HepG2 (cell line): ENCODE measurements around the gene C9orf78. TPM values are rescaled to one million over a fixed set of nuclear protein-coding genes. Genes with fewer than 3 reads are reported as not detected.

ENCODE experiments used
- ATAC-seq: fragments of 200-7000 bp; cut with Tn5 transposase; 3 replicates; pipeline ENCODE4 v1.9.1; 2020; ENCODE audit warnings: mild to moderate bottlenecking, moderate library complexity
- BruUV-seq: library from RNA; stranded (reverse); fragments of 400-500 nt; replicated peaks from 2 replicates; lab custom pipeline; 2021; lab: Mats Ljungman, UMichigan
- CTCF ChIA-PET: fragments of 300-600 bp; formaldehyde crosslinking; extraction: SDS; loops from one replicate; lab custom pipeline; 2021; ENCODE audit warnings: low total read pairs, inconsistent platforms, low intra/inter-chr PET ratio; lab: Yijun Ruan, JAX
- POLR2A ChIA-PET: fragments of 350-600 bp; sonication (Branson Sonifier 250); formaldehyde crosslinking; loops from one replicate; lab custom pipeline; 2020; ENCODE audit warnings: antibody characterized with exemption, inconsistent platforms; lab: Yijun Ruan, JAX
- DNase-seq: peaks from one replicate; pipeline ENCODE4 v3.0.0-alpha.2; 2015; ENCODE audit warnings: low spot score
- FAIRE-seq: peaks from 3 replicates; lab custom pipeline; 2011; peaks lifted over from hg19 to GRCh38; lab: Jason Lieb, UNC
- H2AFZ ChIP-seq: one replicate; pipeline ENCODE4 v1.6.1; 2011; ENCODE audit warnings: low read length, inconsistent platforms
- H3K27ac ChIP-seq: fragments of 300-600 bp; 3 replicates; pipeline ENCODE4 v1.8.0; 2011; ENCODE audit warnings: mixed run types, mild to moderate bottlenecking, mixed read lengths, low read length, inconsistent platforms; ENCODE audit not compliant: insufficient read depth; ENCODE audit errors: extremely low read length
- H3K27me3 ChIP-seq, 2 experiments: fragments of 200-600 bp in 1 of 2; 2 replicates in 1 of 2; 3 replicates in 1 of 2; pipeline versions ENCODE4 v1.6.0 to v1.8.0; 2011; ENCODE audit warnings: low read length in 2 of 2, mild to moderate bottlenecking in 2 of 2, moderate library complexity in 2 of 2, inconsistent platforms in 1 of 2; ENCODE audit not compliant: insufficient read depth in 2 of 2, control insufficient read depth in 1 of 2
- H3K36me3 ChIP-seq, 2 experiments: fragments of 200-600 bp in 1 of 2; replicated peaks in 1 of 2; 2 replicates in 1 of 2; 3 replicates in 1 of 2; pipeline versions ENCODE4 v1.5.1 to v1.8.0; 2011; ENCODE audit warnings: low read length in 2 of 2, inconsistent platforms in 1 of 2; ENCODE audit not compliant: insufficient read depth in 2 of 2, control insufficient read depth in 1 of 2
- H3K4me1 ChIP-seq: 2 replicates; pipeline ENCODE4 v1.5.1; 2012; ENCODE audit warnings: low read length, inconsistent platforms; ENCODE audit not compliant: insufficient read depth
- H3K4me2 ChIP-seq: 2 replicates; pipeline ENCODE4 v1.6.0; 2011; ENCODE audit warnings: low read depth, low read length, inconsistent platforms
- H3K4me3 ChIP-seq, 3 experiments: fragments of 200-600 bp in 1 of 3; sonication (generic), shearing (Covaris generic) in 1 of 3; replicated peaks in 1 of 3; 2 replicates each; pipeline ENCODE4 v1.5.1; 2011 to 2016; ENCODE audit warnings: low read length in 3 of 3, inconsistent platforms in 2 of 3, low read depth in 2 of 3, mild to moderate bottlenecking in 2 of 3, control low read depth in 1 of 3, mixed read lengths in 1 of 3; ENCODE audit not compliant: insufficient read depth in 1 of 3
- H3K79me2 ChIP-seq: one replicate; pipeline ENCODE4 v1.6.1; 2011; ENCODE audit warnings: low read length, inconsistent platforms; ENCODE audit not compliant: insufficient read depth
- H3K9ac ChIP-seq: 2 replicates; pipeline ENCODE4 v1.6.0; 2011; ENCODE audit warnings: mild to moderate bottlenecking, low read depth, low read length, inconsistent platforms; ENCODE audit not compliant: insufficient read depth
- H3K9me3 ChIP-seq: 2 replicates; pipeline ENCODE4 v1.5.1; 2012; ENCODE audit warnings: mild to moderate bottlenecking, low read length
- H4K20me1 ChIP-seq: 2 replicates; pipeline ENCODE4 v1.6.0; 2011; ENCODE audit warnings: inconsistent platforms, mild to moderate bottlenecking, low read length, moderate library complexity; ENCODE audit not compliant: insufficient read depth
- ASH2L ChIP-seq: fragments of 300-600, 200-600 bp; sonication (generic); IDR thresholded peaks from 2 replicates; pipeline ENCODE4 v1.7.0; 2017; ENCODE audit warnings: low read depth, mild to moderate bottlenecking, moderate library complexity, mixed read lengths, low read length; ENCODE audit not compliant: insufficient read length
- FLYWCH1 ChIP-seq: sonication (generic); formaldehyde crosslinking; IDR thresholded peaks from 2 replicates; pipeline ENCODE4 v1.8.1; 2023; ENCODE audit warnings: mild to moderate bottlenecking, missing genetic modification reagents
- HMGXB4 ChIP-seq, 2 experiments: sonication (generic) in 1 of 2; formaldehyde crosslinking in 1 of 2; IDR thresholded peaks; 2 replicates each; pipeline versions ENCODE4 v1.4.0 to v1.6.1; 2018 to 2020; ENCODE audit warnings: missing genetic modification reagents in 2 of 2, borderline replicate concordance in 1 of 2, low read depth in 1 of 2, mild to moderate bottlenecking in 1 of 2, missing biosample characterization in 1 of 2
- IRF1 ChIP-seq: sonication (generic); formaldehyde crosslinking; IDR thresholded peaks from 2 replicates; pipeline ENCODE4 v1.4.0; 2020; ENCODE audit warnings: low read depth, mild to moderate bottlenecking, missing genetic modification reagents
- KDM5B ChIP-seq: sonication (generic); formaldehyde crosslinking; IDR thresholded peaks from 2 replicates; pipeline ENCODE4 v1.4.0; 2020; ENCODE audit warnings: missing genetic modification reagents, mild to moderate bottlenecking, borderline replicate concordance
- PLSCR1 ChIP-seq: sonication (generic); formaldehyde crosslinking; IDR thresholded peaks from 2 replicates; pipeline ENCODE4 v1.5.0; 2020; ENCODE audit warnings: missing genetic modification reagents, mild to moderate bottlenecking, borderline replicate concordance
- SMAD1 ChIP-seq: sonication (generic); formaldehyde crosslinking; IDR thresholded peaks from 2 replicates; pipeline ENCODE4 v1.4.0; 2020; ENCODE audit warnings: missing genetic modification reagents, low read depth, mild to moderate bottlenecking, borderline replicate concordance
- ZNF616 ChIP-seq: sonication (generic); formaldehyde crosslinking; IDR thresholded peaks from 2 replicates; pipeline ENCODE4 v1.5.0; 2020; ENCODE audit warnings: low read depth, mild to moderate bottlenecking, missing genetic modification reagents
- ZNF639 ChIP-seq: conservative IDR thresholded peaks from 2 replicates; pipeline ENCODE4 v1.6.1; 2018; ENCODE audit warnings: missing genetic modification reagents
- ZNF766 ChIP-seq: sonication (generic); formaldehyde crosslinking; IDR thresholded peaks from 2 replicates; pipeline ENCODE4 v1.5.0; 2020; ENCODE audit warnings: missing genetic modification reagents, borderline replicate concordance
- WGBS: methylation state at CpG from one replicate; pipeline ENCODE4 v1.1.6; 2017; ENCODE audit warnings: low lambda C conversion rate; 5-methylcytosine and 5-hydroxymethylcytosine counted together
- in situ Hi-C: cut with HindIII; loops from 2 replicates; pipeline ENCODE4 v1.10.0; 2017; ENCODE audit warnings: low pct_unique_long_range_greater_than_20kb; ENCODE audit not compliant: extremely low pct_ligation_motif_present
- intact Hi-C: fragments of 100-400 bp; cut with micrococcal nuclease; formaldehyde crosslinking; loops from one replicate; pipeline ENCODE4 v1.10.0; 2022; ENCODE audit not compliant: unreplicated experiment
- polyA plus RNA-seq, 8 experiments: library from polyadenylated mRNA; depleted of rRNA in 3 of 8; stranded (reverse) in 7 of 8; unstranded in 1 of 8; fragments of >200 nt; fragmentation: Illumina TruSeq in 4 of 8; extraction: Trizol in 4 of 8; gene quantifications; 2 replicates each; pipeline versions ENCODE4 v1.2.1 to v1.2.3, GENCODE V29; 2011 to 2016; ENCODE audit warnings: low read depth in 4 of 8, missing spikeins in 1 of 8, mixed read lengths in 1 of 8; ENCODE audit not compliant: insufficient read depth in 1 of 8
- total RNA-seq, 5 experiments: library from RNA; depleted of rRNA; stranded (reverse); fragments of >200 nt; fragmentation: Illumina TruSeq; extraction: Trizol; gene quantifications; 2 replicates each; pipeline ENCODE4 v1.2.3, GENCODE V29; 2016; ENCODE audit warnings: low read depth in 1 of 5

Gene C9orf78
- total and polyA plus RNA-seq, 2 of the 13 experiments (the other 11 are each of a cell fraction or from before 2014, with no cell fraction given): 18.4 to 35.5 TPM

- CTCF ChIA-PET: no interaction called here
- Histone ChIP-seq H3K27me3 (no peaks in the 10 kb centered on the region), H3K9ac (no peak overlapping the region), H3K27ac (no peak overlapping the region), H3K36me3 (no peaks in the 10 kb centered on the region), H3K9me3 (no peaks in the 10 kb centered on the region), H4K20me1 (no peaks in the 10 kb centered on the region), H3K4me3 (no peak overlapping the region), H3K79me2 (no peaks in the 10 kb centered on the region), H3K4me2 (no peak overlapping the region), H2AFZ (no peak overlapping the region), H3K4me1 (peaks cover 10% of the 10 kb centered on the region)
- 76% methylated on average over 8 of the region's 8 CpGs for WGBS
- DNase-seq (no peak), FAIRE-seq (no peak), ATAC-seq (no peak)
- in situ Hi-C loops (no loop called here), intact Hi-C loops (no loop called here)
- TF ChIP-seq PLSCR1 (CRISPR knock-in tag) (no peak), FLYWCH1 (CRISPR knock-in tag) (no peak)
- POLR2A ChIA-PET: no interaction called here
- BruUV-seq: no TSS peak
These were observed 5.0 kb upstream of the C9orf78 start for GRCh38 chr9:129840034-129840433.

- H4K20me1 ChIP-seq: no peaks in the 10 kb centered on the region
- 74% methylated on average over 10 of the region's 10 CpGs for WGBS
- no peak for FAIRE-seq
- no peaks in the 10 kb centered on the region for H3K36me3 ChIP-seq
- no peak overlapping the region for H3K4me3 ChIP-seq
- no peaks in the 10 kb centered on the region for H3K79me2 ChIP-seq
- intact Hi-C loops (no loop called here), in situ Hi-C loops (no loop called here)
- no peak overlapping the region for H3K9ac ChIP-seq
- BruUV-seq: no TSS peak
- H3K4me1 ChIP-seq: peaks cover 10% of the 10 kb centered on the region
- POLR2A ChIA-PET: no interaction called here
- no peak overlapping the region for H2AFZ ChIP-seq
- no peak overlapping the region for H3K4me2 ChIP-seq
- no peaks in the 10 kb centered on the region; a peak in 1 of 5 replicates for H3K27me3 ChIP-seq
- CTCF ChIA-PET: no interaction called here
- H3K27ac ChIP-seq: no peak overlapping the region
- no peak for ATAC-seq
- no peak for DNase-seq
- H3K9me3 ChIP-seq: no peaks in the 10 kb centered on the region
- TF ChIP-seq ZNF616 (CRISPR knock-in tag): no peak
- no peak for TF ChIP-seq ZNF766 (CRISPR knock-in tag)
- no peak for TF ChIP-seq ZNF639
- TF ChIP-seq ASH2L: no peak
- TF ChIP-seq IRF1: no peak
- no peak for TF ChIP-seq HMGXB4 (CRISPR knock-in tag; IDR thresholded peaks at IDR 0.05; ENCODE audit: borderline replicate concordance in 1 of 2, low read depth in 1 of 2)
- TF ChIP-seq KDM5B (CRISPR knock-in tag): no peak
- TF ChIP-seq SMAD1 (CRISPR knock-in tag): no peak
These were observed 4.4 kb upstream of the C9orf78 start for GRCh38 chr9:129839324-129840023.
